ENCODE data around the gene OLIG3.

The OLIG3 gene

GRCh38 chr6:137495703-137496336 lies 1.6 kb upstream of the OLIG3 start:
- DNase-seq = peak; percentile 60

- no peak for DNase-seq
Measured at GRCh38 chr6:137494988-137495702, 951 bp upstream of the OLIG3 start.

- DNase-seq = peak; percentile 66
Measured at GRCh38 chr6:137493218-137494038, 766 bp downstream of the OLIG3 start.

- no peak for DNase-seq
Measured at GRCh38 chr6:137492289-137493217, 1.6 kb downstream of the OLIG3 start.

DNA sequence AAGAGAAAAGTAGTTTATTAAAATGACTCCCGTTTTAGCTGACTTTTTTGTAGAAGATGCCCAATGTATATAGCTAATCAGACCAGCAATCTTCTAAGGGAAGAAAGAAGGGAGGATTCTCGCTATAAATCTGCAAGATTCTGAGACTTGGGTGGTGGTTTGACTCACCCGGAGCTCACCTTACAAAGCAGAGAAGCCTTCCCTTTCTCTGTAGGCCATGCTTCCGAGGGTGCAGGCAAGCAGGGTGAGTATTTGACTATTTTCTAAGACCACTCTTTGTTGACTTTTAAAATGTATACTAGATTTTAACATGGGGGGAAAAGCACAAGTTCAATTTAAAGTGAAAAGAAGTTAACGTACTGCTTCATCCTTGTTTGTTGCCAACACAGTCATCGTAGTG lies 2.7 kb downstream of the OLIG3 start:
- no peak for DNase-seq

DNA sequence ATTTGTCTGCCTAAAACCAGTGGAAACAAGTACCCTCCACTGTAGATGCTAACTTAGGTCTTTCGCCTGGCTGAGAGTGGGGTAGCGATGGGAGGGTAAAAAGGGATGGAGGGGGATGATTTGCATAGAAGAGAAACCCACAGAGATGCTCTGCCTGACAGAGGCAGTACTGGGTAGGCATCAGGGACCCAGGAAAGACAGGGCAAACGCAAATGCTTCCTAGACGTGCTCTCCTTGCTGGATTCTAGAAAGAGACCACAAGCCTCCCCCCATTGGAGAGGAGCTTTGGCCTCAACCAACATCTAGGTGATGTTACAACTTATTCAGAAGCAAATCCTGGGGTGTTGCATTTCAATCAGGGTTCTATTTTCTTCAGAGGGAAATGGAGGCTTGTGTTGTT lies 3.2 kb downstream of the OLIG3 start:
- no peak for DNase-seq

GRCh38 chr6:137490006-137490905 lies 3.9 kb downstream of the OLIG3 start:
- DNase-seq = no peak

DNA sequence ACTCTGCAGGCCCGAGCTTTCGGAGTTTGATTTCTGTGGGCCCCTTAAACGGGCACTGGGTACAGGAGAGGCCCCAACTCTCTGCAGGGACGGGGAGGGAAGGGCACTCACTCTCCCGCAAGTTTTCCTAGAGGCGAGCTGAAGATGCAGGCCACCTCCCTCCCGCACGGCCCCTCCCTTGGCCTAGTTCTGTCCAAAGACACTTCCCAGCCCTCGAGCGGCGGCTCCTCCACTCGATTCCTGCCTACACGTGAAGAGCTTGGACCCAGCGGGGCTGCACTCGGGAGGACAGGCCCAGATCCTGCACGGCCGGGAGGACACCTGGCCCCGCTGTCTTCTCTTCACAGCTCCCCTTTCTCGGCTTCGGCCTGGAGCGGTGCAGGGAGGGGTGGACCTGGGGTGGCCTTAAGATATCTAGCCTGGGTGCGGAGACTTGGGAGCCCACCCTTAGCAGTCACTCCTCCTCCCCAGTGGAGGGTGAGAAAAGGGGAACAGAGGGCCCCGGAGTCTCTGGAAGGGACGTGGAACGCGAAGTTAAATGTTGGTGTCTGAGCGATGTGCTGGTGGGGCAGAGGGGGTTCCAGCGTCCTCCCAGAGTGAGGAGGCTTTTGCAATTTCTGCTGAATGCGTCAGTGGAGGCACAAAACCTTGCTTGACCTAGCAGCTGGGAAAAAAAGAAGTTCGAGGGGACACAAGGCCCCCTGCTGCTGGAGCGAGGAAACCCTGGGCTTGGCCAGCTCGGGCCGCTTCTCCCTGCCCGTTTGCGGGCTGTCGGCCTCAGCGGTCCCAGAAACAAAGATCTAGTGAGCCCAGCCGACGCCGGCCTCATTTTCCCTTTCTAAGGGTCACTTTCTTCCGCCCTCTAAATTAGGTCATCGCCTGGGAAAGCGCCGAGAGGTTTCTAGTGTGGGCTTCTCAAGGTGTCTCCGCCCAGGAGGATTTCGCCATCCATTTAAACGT lies 4.9 kb downstream of the OLIG3 start:
- DNase-seq = no peak

- DNase-seq = peak; percentile 61
Measured at GRCh38 chr6:137488150-137489045, 5.8 kb downstream of the OLIG3 start.

DNA sequence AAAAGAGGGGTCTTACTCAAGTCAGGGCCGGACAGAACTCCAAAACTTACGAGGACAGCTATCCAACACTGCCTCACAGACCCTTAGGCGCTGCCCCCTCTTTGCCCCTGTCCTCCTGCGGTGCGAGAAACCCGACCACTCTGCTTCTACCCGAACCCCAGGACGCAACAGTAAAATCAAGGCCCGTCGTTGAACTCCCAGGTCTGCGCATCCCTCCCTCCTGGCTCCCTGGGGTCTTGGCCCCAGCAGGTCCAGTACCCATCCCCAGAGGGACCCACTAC lies 6.4 kb downstream of the OLIG3 start:
- no peak for DNase-seq

GRCh38 chr6:137487181-137487868 lies 6.9 kb downstream of the OLIG3 start:
- no peak for DNase-seq

GRCh38 chr6:137486416-137486815 lies 7.8 kb downstream of the OLIG3 start:
- no peak for DNase-seq

DNA sequence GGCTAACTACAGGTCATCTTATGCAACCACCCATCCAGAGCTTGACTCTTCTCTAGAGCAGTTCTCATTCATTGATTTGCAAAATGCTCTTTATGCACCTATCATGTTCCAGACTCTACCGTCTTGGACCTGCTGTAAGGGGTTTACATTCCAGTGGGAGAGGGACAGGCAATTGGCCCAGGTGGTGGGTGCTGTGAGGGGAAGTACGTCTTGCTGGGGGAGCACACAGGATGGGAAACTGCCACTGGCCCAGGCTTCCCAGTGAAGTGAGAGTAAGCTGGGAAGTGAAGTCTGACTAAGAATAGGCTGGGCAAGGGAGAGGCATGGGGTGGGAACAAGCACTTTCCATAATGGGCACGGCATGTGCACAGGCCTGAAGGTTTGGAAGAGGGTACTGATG lies 13.8 kb downstream of the OLIG3 start:
- no peak for DNase-seq

GRCh38 chr6:137475103-137475502 lies 19.1 kb downstream of the OLIG3 start:
- no peak for DNase-seq

- no peak for DNase-seq
Measured at GRCh38 chr6:137473598-137473997, 20.6 kb downstream of the OLIG3 start.

- DNase-seq = no peak
Measured at GRCh38 chr6:137472641-137473137, 21.5 kb downstream of the OLIG3 start.

DNA sequence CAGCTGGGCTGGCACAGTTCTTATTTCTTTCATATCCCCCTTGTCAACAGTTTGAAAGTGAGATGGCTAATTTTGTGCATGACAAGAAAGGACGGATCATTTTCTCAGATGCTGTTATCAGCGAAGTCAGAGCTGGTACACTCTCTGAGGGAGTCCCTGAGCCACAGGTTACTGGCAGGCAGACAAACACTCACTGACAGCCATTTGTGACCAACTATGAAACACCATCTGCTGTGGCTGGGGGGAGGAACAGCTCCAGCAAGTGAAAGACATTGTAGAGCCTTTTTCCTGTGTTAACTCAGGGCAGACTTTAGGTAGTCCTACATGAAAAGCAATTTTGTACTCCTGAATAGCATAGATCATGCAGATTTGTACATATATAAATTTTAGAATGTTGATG lies 22.2 kb downstream of the OLIG3 start:
- DNase-seq = no peak

DNA sequence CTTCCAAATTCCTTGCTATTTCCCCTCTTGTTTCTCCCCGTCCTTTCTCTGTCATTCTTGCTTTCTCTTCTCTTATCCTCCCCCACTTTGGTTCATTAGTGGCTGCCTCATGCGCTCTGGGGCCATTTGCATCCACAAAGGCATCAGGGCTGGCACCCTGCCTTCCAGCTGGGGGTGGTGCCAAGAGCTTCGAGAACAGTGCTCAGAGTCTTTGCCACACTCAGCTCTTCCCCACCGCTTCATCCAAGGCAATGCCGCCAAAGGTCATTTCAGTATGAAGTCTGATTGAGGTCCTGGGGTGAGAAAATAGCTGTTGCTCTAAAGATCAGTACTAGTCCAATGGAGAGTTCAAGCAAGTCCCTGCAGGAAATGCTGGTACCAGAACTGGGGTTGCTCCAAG lies 22.7 kb downstream of the OLIG3 start:
- DNase-seq = no peak

GRCh38 chr6:137467211-137467610 lies 27.0 kb downstream of the OLIG3 start:
- no peak for DNase-seq
